Activated T-cell treated with anti-CD3 and anti-CD28 coated beads, Interleukin-2, amount 50 U/mL, for 72 hours (primary cell): ENCODE results near the gene KREMEN1. TPM values are rescaled to one million over a fixed set of nuclear protein-coding genes. Genes with fewer than 3 reads are reported as not detected.
"Not testable (repeated sequence)": the region's sequence is repeated elsewhere in the genome, so short reads cannot be mapped to it uniquely, and the experiment has no call there.

Experiments
- ATAC-seq, 2 donors: fragments of 150-1000 bp; cut with Tn5 transposase; replicated peaks in 1 of 2; 2 replicates each; pipeline ENCODE4 v1.10.0; 2021; ENCODE audit warnings: moderate library complexity in 2 of 2, mild to moderate bottlenecking in 1 of 2
- DNase-seq, 2 donors: peaks; one replicate each; pipeline ENCODE4 v3.0.0; 2021 to 2022; ENCODE audit warnings: mixed read lengths in 1 of 2
- H3K27ac Mint-ChIP-seq: one replicate; pipeline ENCODE4 v1.8.0; 2022; ENCODE audit warnings: mild to moderate bottlenecking, moderate library complexity, mixed read lengths
- H3K27me3 Mint-ChIP-seq: one replicate; pipeline ENCODE4 v1.8.0; 2022; ENCODE audit warnings: low read depth, mixed read lengths
- H3K36me3 Mint-ChIP-seq, 2 donors: one replicate each; pipeline ENCODE4 v1.8.0; 2022; ENCODE audit warnings: mixed read lengths in 2 of 2, mild to moderate bottlenecking in 1 of 2; ENCODE audit not compliant: insufficient read depth in 2 of 2
- H3K4me1 Mint-ChIP-seq: one replicate; pipeline ENCODE4 v1.8.0; 2022; ENCODE audit warnings: low read depth, mixed read lengths
- H3K4me3 Mint-ChIP-seq, 2 donors: one replicate each; pipeline ENCODE4 v1.8.0; 2022; ENCODE audit warnings: mild to moderate bottlenecking in 2 of 2, mixed read lengths in 2 of 2, moderate library complexity in 2 of 2
- H3K9me3 Mint-ChIP-seq, 2 donors: one replicate each; pipeline ENCODE4 v1.8.0; 2022; ENCODE audit warnings: mixed read lengths in 2 of 2
- total RNA-seq, 2 donors: library from RNA; stranded (reverse); gene quantifications; one replicate each; pipeline ENCODE4 v1.2.3, GENCODE V29; 2022

The KREMEN1 gene
- total RNA-seq, 2 donors from 2014 or later: 0.09 to 0.53 TPM

GRCh38 chr22:29112121-29112520 is 39.3 kb downstream of the KREMEN1 start:
- H3K27ac Mint-ChIP-seq: no peak overlapping the region
- no peaks in the 10 kb centered on the region for H3K9me3 Mint-ChIP-seq
- H3K36me3 Mint-ChIP-seq: no peaks in the 10 kb centered on the region
- no peaks in the 10 kb centered on the region for H3K4me1 Mint-ChIP-seq
- no peak for ATAC-seq
- no peak for DNase-seq
- H3K4me3 Mint-ChIP-seq: no peak overlapping the region
- peaks cover 22% of the 10 kb centered on the region for H3K27me3 Mint-ChIP-seq

- no peak overlapping the region for H3K4me3 Mint-ChIP-seq
- DNase-seq (no peak), ATAC-seq (no peak)
- H3K27me3 Mint-ChIP-seq: peaks cover 22% of the 10 kb centered on the region
- H3K36me3 Mint-ChIP-seq: no peaks in the 10 kb centered on the region
- no peaks in the 10 kb centered on the region for H3K9me3 Mint-ChIP-seq
- no peak overlapping the region for H3K27ac Mint-ChIP-seq
- no peaks in the 10 kb centered on the region for H3K4me1 Mint-ChIP-seq
These were observed 39.8 kb downstream of the KREMEN1 start for GRCh38 chr22:29112681-29113080.

- no peak overlapping the region for H3K4me3 Mint-ChIP-seq
- H3K36me3 Mint-ChIP-seq: no peaks in the 10 kb centered on the region
- no peak for DNase-seq
- no peak overlapping the region for H3K27ac Mint-ChIP-seq
- peaks cover 22% of the 10 kb centered on the region for H3K27me3 Mint-ChIP-seq
- no peaks in the 10 kb centered on the region for H3K4me1 Mint-ChIP-seq
- ATAC-seq: no peak
- peaks cover 0 to 3% of the 10 kb centered on the region in 2 donors for H3K9me3 Mint-ChIP-seq
These were observed 40.5 kb downstream of the KREMEN1 start for GRCh38 chr22:29113319-29113718.

GRCh38 chr22:29114392-29114791 is 41.6 kb downstream of the KREMEN1 start:
- ATAC-seq (no peak), DNase-seq (no peak)
- H3K27ac Mint-ChIP-seq: no peak overlapping the region
- no peaks in the 10 kb centered on the region for H3K4me1 Mint-ChIP-seq
- H3K4me3 Mint-ChIP-seq: no peak overlapping the region
- H3K27me3 Mint-ChIP-seq: peaks cover 23% of the 10 kb centered on the region
- H3K9me3 Mint-ChIP-seq: peaks cover 0 to 3% of the 10 kb centered on the region in 2 donors
- H3K36me3 Mint-ChIP-seq: no peaks in the 10 kb centered on the region

- H3K9me3 Mint-ChIP-seq: peaks cover 3 to 6% of the 10 kb centered on the region in 2 donors
- ATAC-seq: no peak
These were observed 43.0 kb downstream of the KREMEN1 start for GRCh38 chr22:29115682-29116288.

GRCh38 chr22:29116397-29117123 is 43.7 kb downstream of the KREMEN1 start:
- Mint-ChIP-seq H3K27ac (no peak overlapping the region), H3K9me3 (peaks cover 3 to 6% of the 10 kb centered on the region in 2 donors), H3K4me3 (no peak overlapping the region), H3K27me3 (peaks cover 36% of the 10 kb centered on the region), H3K36me3 (peaks cover 2 to 5% of the 10 kb centered on the region in 2 donors), H3K4me1 (no peaks in the 10 kb centered on the region)
- ATAC-seq (peak; percentile 19 to 45), DNase-seq (no peak)

More at GRCh38 chr22:29115682-29116288, 43.0 kb downstream of the KREMEN1 start:
- DNase-seq: no peak
- Mint-ChIP-seq H3K27ac (no peak overlapping the region), H3K36me3 (peaks cover 2 to 5% of the 10 kb centered on the region in 2 donors), H3K27me3 (peaks cover 36% of the 10 kb centered on the region), H3K4me3 (no peak overlapping the region), H3K4me1 (no peaks in the 10 kb centered on the region)

- DNase-seq (no peak), ATAC-seq (no peak)
- H3K27me3 Mint-ChIP-seq: peaks cover 36% of the 10 kb centered on the region
- peaks cover 2 to 5% of the 10 kb centered on the region in 2 donors for H3K36me3 Mint-ChIP-seq
- no peaks in the 10 kb centered on the region for H3K4me1 Mint-ChIP-seq
- H3K9me3 Mint-ChIP-seq: peaks cover 3 to 6% of the 10 kb centered on the region in 2 donors
- no peak overlapping the region for H3K4me3 Mint-ChIP-seq
- H3K27ac Mint-ChIP-seq: no peak overlapping the region
These were observed 45.1 kb downstream of the KREMEN1 start for GRCh38 chr22:29117799-29118477.

GRCh38 chr22:29120098-29120912 is 47.5 kb downstream of the KREMEN1 start:
- H3K9me3 Mint-ChIP-seq, H3K36me3 Mint-ChIP-seq, H3K4me3 Mint-ChIP-seq, DNase-seq, H3K4me1 Mint-ChIP-seq, H3K27ac Mint-ChIP-seq, ATAC-seq: not testable (repeated sequence)
- peaks cover 30% of the 10 kb centered on the region for H3K27me3 Mint-ChIP-seq

- Mint-ChIP-seq H3K27me3 (peaks cover 22% of the 10 kb centered on the region), H3K36me3 (peaks cover 2 to 5% of the 10 kb centered on the region in 2 donors), H3K9me3 (peaks cover 3 to 6% of the 10 kb centered on the region in 2 donors), H3K27ac (no peak overlapping the region), H3K4me3 (no peak overlapping the region), H3K4me1 (no peaks in the 10 kb centered on the region)
- DNase-seq (no peak), ATAC-seq (no peak)
These were observed 48.3 kb downstream of the KREMEN1 start for GRCh38 chr22:29121124-29121523.

- Mint-ChIP-seq H3K9me3 (peaks cover 3 to 6% of the 10 kb centered on the region in 2 donors), H3K27ac (no peak overlapping the region), H3K4me3 (no peak overlapping the region), H3K36me3 (peaks cover 2 to 5% of the 10 kb centered on the region in 2 donors), H3K27me3 (peaks cover 15% of the 10 kb centered on the region), H3K4me1 (no peaks in the 10 kb centered on the region)
- ATAC-seq: no peak
- no peak for DNase-seq
These were observed 49.2 kb downstream of the KREMEN1 start for GRCh38 chr22:29122041-29122440.

GRCh38 chr22:29124777-29125442 is 52.1 kb downstream of the KREMEN1 start:
- H3K36me3 Mint-ChIP-seq: peaks cover 2% of the 10 kb centered on the region in 2 donors
- peaks cover 0 to 2% of the 10 kb centered on the region in 2 donors for H3K9me3 Mint-ChIP-seq
- H3K27ac Mint-ChIP-seq: no peak overlapping the region
- peaks cover 8% of the 10 kb centered on the region for H3K27me3 Mint-ChIP-seq
- no peak for ATAC-seq
- no peaks in the 10 kb centered on the region for H3K4me1 Mint-ChIP-seq
- H3K4me3 Mint-ChIP-seq: no peak overlapping the region
- DNase-seq: no peak

GRCh38 chr22:29125443-29125778 is 52.6 kb downstream of the KREMEN1 start:
- no peak for ATAC-seq

More at GRCh38 chr22:29125443-29125778, 52.6 kb downstream of the KREMEN1 start:
- Mint-ChIP-seq H3K9me3 (peaks cover 0 to 1% of the 10 kb centered on the region in 2 donors), H3K4me1 (no peaks in the 10 kb centered on the region), H3K27me3 (peaks cover 3% of the 10 kb centered on the region), H3K4me3 (no peak overlapping the region), H3K36me3 (peaks cover under 1 to 1% of the 10 kb centered on the region in 2 donors), H3K27ac (no peak overlapping the region)
- no peak for DNase-seq
